GM10248 (cell line): ENCODE data around the gene TAF3.
"Not testable (repeated sequence)": the region's sequence is repeated elsewhere in the genome, so short reads cannot be mapped to it uniquely, and the experiment has no call there.

Source experiments
- CTCF ChIA-PET: fragments of 300-600 bp; sonication (Branson Sonifier 250); formaldehyde crosslinking; extraction: SDS; loops from one replicate; lab custom pipeline; 2021; ENCODE audit warnings: antibody characterized with exemption; lab: Yijun Ruan, JAX
- POLR2A ChIA-PET: fragments of 350-650 bp; sonication (Branson Sonifier 250); formaldehyde crosslinking; extraction: SDS; loops from one replicate; lab custom pipeline; 2020; ENCODE audit warnings: antibody characterized with exemption; lab: Yijun Ruan, JAX
- DNase-seq: peaks from one replicate; pipeline ENCODE4 v3.0.0; 2012; ENCODE audit errors: extremely low spot score
- CTCF ChIP-seq: IDR thresholded peaks from 2 replicates; pipeline ENCODE4 v1.5.1; 2012; ENCODE audit warnings: mild to moderate bottlenecking, low read depth; ENCODE audit errors: extremely low read depth, missing control alignments, control extremely low read depth

TAF3 gene

GRCh38 chr10:7808686-7809267 is 9.5 kb upstream of the TAF3 start:
- TF ChIP-seq CTCF, result no peak
- ChIA-PET POLR2A (interaction anchor here (0.5 to 1.1 kb wide), 2 partner anchors 11 to 14 kb away, joined by 3 to 4 read pairs; no protein-coding TSS in a partner anchor), CTCF (interaction anchor here (0.7 to 3.6 kb wide), 5 partner anchors 10 to 16 kb away, joined by 3 to 17 read pairs (median 4); partner anchors contain the start of gene TAF3)
- no peak for DNase-seq

- no peak for TF ChIP-seq CTCF
- POLR2A ChIA-PET, result no interaction called here
- DNase-seq, result no peak
- CTCF ChIA-PET, result interaction anchor here (1.0 to 3.6 kb wide), 3 partner anchors 8 to 12 kb away, joined by 3 to 17 read pairs (median 3); partner anchors contain the start of gene TAF3
Observed at GRCh38 chr10:7810443-7810842, 7.9 kb upstream of the TAF3 start.

- no peak for DNase-seq
- no peak for TF ChIP-seq CTCF
- ChIA-PET CTCF (interaction anchor here (1.0 to 1.3 kb wide), 2 partner anchors 11 to 12 kb away, joined by 3 read pairs; no protein-coding TSS in a partner anchor), POLR2A (no interaction called here)
Observed at GRCh38 chr10:7811000-7811399, 7.3 kb upstream of the TAF3 start.

GRCh38 chr10:7811743-7812142 is 6.6 kb upstream of the TAF3 start:
- DNase-seq, CTCF ChIA-PET, POLR2A ChIA-PET: not testable (repeated sequence)

- POLR2A ChIA-PET, result no interaction called here
- CTCF ChIA-PET, result interaction anchor here (1.0 to 1.2 kb wide), 2 partner anchors 14 to 15 kb away, joined by 3 read pairs; no protein-coding TSS in a partner anchor
- DNase-seq, result no peak
- no peak for TF ChIP-seq CTCF
Observed at GRCh38 chr10:7813481-7813880, 4.8 kb upstream of the TAF3 start.

- no peak for DNase-seq
- POLR2A ChIA-PET, result interaction anchor here (0.6 kb wide), 1 partner anchor 30 kb away, joined by 3 read pairs; the partner anchor contains the start of genes ATP5F1C and KIN
- no peak for TF ChIP-seq CTCF
- CTCF ChIA-PET, result interaction anchor here (0.5 to 4.0 kb wide), 7 partner anchors 9 to 58 kb away, joined by 3 to 17 read pairs (median 5); partner anchors contain the start of genes ATP5F1C and KIN
Observed at GRCh38 chr10:7817576-7817975, 729 bp upstream of the TAF3 start.

- no peak for DNase-seq
- CTCF ChIA-PET, result interaction anchor here (0.5 to 4.0 kb wide), 7 partner anchors 9 to 59 kb away, joined by 3 to 17 read pairs (median 5); partner anchors contain the start of genes ATP5F1C and KIN
- POLR2A ChIA-PET, result interaction anchor here (0.6 kb wide), 1 partner anchor 30 kb away, joined by 3 read pairs; the partner anchor contains the start of genes ATP5F1C and KIN
- no peak for TF ChIP-seq CTCF
Observed at GRCh38 chr10:7817984-7818294, 366 bp upstream of the TAF3 start.
